ENCODE data around the gene MS4A18.

The MS4A18 gene

GRCh38 chr11:60786811-60787567 lies 62.5 kb downstream of the MS4A18 start:
- DNase-seq (ENCODE audit: low read depth, low spot score) = no peak

DNA sequence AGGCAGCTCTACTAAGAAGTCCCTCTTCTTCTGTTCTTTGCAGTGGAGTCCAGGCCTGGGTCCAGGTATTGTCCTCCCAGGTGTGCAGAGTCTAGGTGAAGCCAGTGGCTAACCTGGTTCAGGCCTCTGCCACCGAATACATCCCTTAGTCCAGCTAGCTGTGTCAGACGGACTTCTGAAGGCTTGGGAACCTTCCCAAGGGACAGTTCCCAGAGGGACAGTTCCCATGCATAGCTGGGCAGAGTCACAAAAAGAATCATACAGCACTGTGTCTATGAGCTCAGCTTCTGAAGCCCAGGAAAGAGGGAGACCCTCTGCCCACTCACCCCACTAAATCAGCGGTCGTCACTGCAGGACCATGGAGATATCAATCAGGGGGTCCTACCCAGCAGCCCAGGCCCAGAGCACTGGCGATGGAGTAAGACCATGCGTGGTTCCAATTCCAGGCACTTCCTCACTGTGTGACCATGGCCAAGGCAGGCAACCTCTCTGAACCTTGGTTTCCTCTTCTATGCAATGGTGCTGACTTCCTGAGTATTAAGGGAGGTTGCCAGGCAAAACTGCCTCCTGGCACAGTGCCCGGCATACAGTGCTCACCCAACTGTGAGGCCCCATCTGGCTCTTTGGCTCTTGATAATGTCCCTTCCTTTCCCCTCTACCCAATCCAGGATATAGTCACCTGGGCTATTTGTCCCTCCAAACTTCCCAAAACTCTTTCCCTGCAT lies 64.0 kb downstream of the MS4A18 start:
- DNase-seq (ENCODE audit: low read depth, low spot score) = no peak

GRCh38 chr11:60790726-60791125 lies 66.2 kb downstream of the MS4A18 start:
- DNase-seq (ENCODE audit: low read depth, low spot score) = no peak

- DNase-seq (ENCODE audit: low read depth, low spot score) = no peak
Measured at GRCh38 chr11:60791153-60791933, 66.8 kb downstream of the MS4A18 start.

DNA sequence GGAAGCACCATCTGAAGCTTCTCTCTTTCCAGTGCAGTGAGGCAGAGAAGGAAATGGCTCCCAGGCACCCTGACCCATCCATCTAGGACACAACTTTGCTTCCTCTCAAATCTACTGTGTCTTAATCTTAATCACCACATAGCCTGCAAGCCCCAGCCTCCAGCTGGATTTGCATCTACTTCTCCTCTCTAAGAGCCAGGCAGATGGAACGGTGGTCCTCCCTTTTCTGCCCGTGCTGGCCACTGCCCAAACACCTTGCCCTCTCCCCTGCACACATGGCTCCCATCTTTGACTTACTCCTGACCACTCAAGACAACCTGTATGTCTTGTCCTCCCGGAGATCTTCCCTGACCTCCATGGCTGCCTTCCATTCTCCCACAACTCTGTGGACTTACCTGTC lies 68.0 kb downstream of the MS4A18 start:
- DNase-seq (ENCODE audit: low read depth, low spot score) = no peak

Measured in iPS DF 19.7 (cell line).